ENCODE results near the gene CFAP73.
A peak's percentile ranks its signal among the peaks of the same experiment; 100 is the strongest.

CFAP73 gene

GRCh38 chr12:113142886-113143332 lies 6.6 kb upstream of the CFAP73 start:
- no peak for DNase-seq

- no peak for DNase-seq
Measured at GRCh38 chr12:113143959-113144358, 5.6 kb upstream of the CFAP73 start.

- DNase-seq = no peak
Measured at GRCh38 chr12:113144806-113145205, 4.7 kb upstream of the CFAP73 start.

GRCh38 chr12:113145720-113146551 lies 3.6 kb upstream of the CFAP73 start:
- no peak for DNase-seq

GRCh38 chr12:113146999-113147398 lies 2.5 kb upstream of the CFAP73 start:
- no peak for DNase-seq

GRCh38 chr12:113151655-113152054 lies 2.1 kb downstream of the CFAP73 start:
- no peak for DNase-seq

GRCh38 chr12:113152196-113152834 lies 2.8 kb downstream of the CFAP73 start:
- DNase-seq = no peak

- peak; percentile 65 to 74 for DNase-seq
Measured at GRCh38 chr12:113152835-113153814, 3.6 kb downstream of the CFAP73 start.

GRCh38 chr12:113154351-113154973 lies 4.9 kb downstream of the CFAP73 start:
- peak; percentile 25 to 31 for DNase-seq

GRCh38 chr12:113155060-113155459 lies 5.5 kb downstream of the CFAP73 start:
- DNase-seq = no peak

- DNase-seq = no peak
Measured at GRCh38 chr12:113155646-113156045, 6.1 kb downstream of the CFAP73 start.

GRCh38 chr12:113157218-113157859 lies 7.8 kb downstream of the CFAP73 start:
- DNase-seq = no peak

GRCh38 chr12:113158439-113159203 lies 9.1 kb downstream of the CFAP73 start:
- DNase-seq = no peak

GRCh38 chr12:113159937-113160336 lies 10.4 kb downstream of the CFAP73 start:
- no peak for DNase-seq

GRCh38 chr12:113161415-113162016 lies 12.0 kb downstream of the CFAP73 start:
- peak; percentile 41 to 43 for DNase-seq

GRCh38 chr12:113162102-113163029 lies 12.8 kb downstream of the CFAP73 start:
- DNase-seq = no peak

GRCh38 chr12:113163030-113163360 lies 13.5 kb downstream of the CFAP73 start:
- DNase-seq = no peak

GRCh38 chr12:113164014-113164413 lies 14.5 kb downstream of the CFAP73 start:
- no peak for DNase-seq

GRCh38 chr12:113165521-113166450 lies 16.3 kb downstream of the CFAP73 start:
- no peak for DNase-seq

All from activated CD4-positive, alpha-beta T cell treated with anti-CD3 and anti-CD28 coated beads, Interleukin-2, amount 50 U/mL, for 48 hours (primary cell).